Body of pancreas (tissue), 4 donors: ENCODE measurements around the gene LRP2.

Experiments
- POLR2A ChIP-seq, 3 donors: fragments of 450-650 bp; IDR thresholded peaks; one replicate each; pipeline ENCODE4 v1.6.1; 2016; ENCODE audit warnings: antibody characterized with exemption in 3 of 3, mild to moderate bottlenecking in 2 of 3
- TF ChIP-seq, protein P1 (sequence below), 7 experiments: fragments of 450-650 bp in 4 of 7; fragments of 200-600 bp in 3 of 7; sonication (generic) in 3 of 7; IDR thresholded peaks; one replicate each; pipeline ENCODE4 v1.5.1; 2016 to 2019; ENCODE audit warnings: antibody characterized with exemption in 7 of 7

DNA sequence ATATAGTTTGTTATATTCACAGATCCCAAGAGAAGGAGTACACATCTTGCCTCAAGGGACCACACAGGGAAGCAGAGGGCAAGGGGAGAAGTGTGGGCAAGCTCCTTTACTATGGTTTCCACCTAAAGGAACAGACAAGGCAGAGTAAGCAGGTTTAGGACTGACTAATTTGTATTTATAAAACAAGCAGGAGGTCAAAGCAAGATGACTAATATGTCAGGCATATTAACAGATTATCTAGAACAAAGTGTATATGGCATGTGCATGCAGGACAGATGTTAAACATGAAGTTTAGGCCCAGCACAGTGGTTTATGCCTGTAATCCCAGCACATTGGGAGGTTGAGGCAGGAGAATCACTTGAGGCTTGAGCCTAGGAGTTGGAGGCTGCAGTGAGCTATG, 3.7 kb upstream of the LRP2 start:
- TF ChIP-seq, protein P1, sequence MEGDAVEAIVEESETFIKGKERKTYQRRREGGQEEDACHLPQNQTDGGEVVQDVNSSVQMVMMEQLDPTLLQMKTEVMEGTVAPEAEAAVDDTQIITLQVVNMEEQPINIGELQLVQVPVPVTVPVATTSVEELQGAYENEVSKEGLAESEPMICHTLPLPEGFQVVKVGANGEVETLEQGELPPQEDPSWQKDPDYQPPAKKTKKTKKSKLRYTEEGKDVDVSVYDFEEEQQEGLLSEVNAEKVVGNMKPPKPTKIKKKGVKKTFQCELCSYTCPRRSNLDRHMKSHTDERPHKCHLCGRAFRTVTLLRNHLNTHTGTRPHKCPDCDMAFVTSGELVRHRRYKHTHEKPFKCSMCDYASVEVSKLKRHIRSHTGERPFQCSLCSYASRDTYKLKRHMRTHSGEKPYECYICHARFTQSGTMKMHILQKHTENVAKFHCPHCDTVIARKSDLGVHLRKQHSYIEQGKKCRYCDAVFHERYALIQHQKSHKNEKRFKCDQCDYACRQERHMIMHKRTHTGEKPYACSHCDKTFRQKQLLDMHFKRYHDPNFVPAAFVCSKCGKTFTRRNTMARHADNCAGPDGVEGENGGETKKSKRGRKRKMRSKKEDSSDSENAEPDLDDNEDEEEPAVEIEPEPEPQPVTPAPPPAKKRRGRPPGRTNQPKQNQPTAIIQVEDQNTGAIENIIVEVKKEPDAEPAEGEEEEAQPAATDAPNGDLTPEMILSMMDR (IDR thresholded peaks at IDR 0.05): no peak
- TF ChIP-seq POLR2A (IDR thresholded peaks at IDR 0.05): no peak
